ENCODE measurements around the gene GATAD2A.

The GATAD2A gene

DNA sequence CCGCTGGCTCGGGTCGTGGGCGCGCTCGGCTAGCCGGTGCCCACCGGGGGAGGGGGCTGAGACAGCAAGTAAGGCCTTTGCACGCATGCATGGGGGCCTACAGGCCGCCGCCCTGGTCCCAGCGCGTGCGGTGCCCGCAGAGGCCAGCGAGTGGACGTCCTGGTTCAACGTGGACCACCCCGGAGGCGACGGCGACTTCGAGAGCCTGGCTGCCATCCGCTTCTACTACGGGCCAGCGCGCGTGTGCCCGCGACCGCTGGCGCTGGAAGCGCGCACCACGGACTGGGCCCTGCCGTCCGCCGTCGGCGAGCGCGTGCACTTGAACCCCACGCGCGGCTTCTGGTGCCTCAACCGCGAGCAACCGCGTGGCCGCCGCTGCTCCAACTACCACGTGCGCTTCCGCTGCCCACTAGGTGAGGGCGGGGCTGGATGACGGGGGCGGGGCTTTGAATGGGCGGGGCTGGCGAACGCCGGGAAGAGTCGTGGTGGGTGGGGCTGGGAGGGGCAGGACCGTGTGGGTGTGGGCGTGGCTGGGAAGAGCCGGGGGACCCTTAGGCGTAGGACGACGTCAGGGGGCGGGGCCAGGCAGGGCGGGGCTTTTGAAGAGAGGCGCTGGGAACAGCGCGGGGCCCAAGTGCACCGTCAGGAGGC is 134.7 kb downstream of the GATAD2A start:
- TF ChIP-seq FOXP2 (optimal IDR thresholded peaks at IDR 0.05; ENCODE audit: borderline replicate concordance, extremely low read depth, extremely low read length, insufficient read depth) (no peak), TAF1 (IDR thresholded peaks at IDR 0.05; ENCODE audit: borderline replicate concordance, insufficient read depth, low read length) (no peak), POLR2AphosphoS5 (IDR thresholded peaks at IDR 0.05; ENCODE audit: low read depth, low read length) (no peak), SIN3A (IDR thresholded peaks at IDR 0.05; ENCODE audit: borderline replicate concordance, insufficient read depth, low read length) (no peak)
- TF ChIP-seq, protein P1, sequence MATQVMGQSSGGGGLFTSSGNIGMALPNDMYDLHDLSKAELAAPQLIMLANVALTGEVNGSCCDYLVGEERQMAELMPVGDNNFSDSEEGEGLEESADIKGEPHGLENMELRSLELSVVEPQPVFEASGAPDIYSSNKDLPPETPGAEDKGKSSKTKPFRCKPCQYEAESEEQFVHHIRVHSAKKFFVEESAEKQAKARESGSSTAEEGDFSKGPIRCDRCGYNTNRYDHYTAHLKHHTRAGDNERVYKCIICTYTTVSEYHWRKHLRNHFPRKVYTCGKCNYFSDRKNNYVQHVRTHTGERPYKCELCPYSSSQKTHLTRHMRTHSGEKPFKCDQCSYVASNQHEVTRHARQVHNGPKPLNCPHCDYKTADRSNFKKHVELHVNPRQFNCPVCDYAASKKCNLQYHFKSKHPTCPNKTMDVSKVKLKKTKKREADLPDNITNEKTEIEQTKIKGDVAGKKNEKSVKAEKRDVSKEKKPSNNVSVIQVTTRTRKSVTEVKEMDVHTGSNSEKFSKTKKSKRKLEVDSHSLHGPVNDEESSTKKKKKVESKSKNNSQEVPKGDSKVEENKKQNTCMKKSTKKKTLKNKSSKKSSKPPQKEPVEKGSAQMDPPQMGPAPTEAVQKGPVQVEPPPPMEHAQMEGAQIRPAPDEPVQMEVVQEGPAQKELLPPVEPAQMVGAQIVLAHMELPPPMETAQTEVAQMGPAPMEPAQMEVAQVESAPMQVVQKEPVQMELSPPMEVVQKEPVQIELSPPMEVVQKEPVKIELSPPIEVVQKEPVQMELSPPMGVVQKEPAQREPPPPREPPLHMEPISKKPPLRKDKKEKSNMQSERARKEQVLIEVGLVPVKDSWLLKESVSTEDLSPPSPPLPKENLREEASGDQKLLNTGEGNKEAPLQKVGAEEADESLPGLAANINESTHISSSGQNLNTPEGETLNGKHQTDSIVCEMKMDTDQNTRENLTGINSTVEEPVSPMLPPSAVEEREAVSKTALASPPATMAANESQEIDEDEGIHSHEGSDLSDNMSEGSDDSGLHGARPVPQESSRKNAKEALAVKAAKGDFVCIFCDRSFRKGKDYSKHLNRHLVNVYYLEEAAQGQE (IDR thresholded peaks at IDR 0.05; ENCODE audit: insufficient read depth in 1 of 2, low read depth in 2 of 2, low read length in 2 of 2): no peak

DNA sequence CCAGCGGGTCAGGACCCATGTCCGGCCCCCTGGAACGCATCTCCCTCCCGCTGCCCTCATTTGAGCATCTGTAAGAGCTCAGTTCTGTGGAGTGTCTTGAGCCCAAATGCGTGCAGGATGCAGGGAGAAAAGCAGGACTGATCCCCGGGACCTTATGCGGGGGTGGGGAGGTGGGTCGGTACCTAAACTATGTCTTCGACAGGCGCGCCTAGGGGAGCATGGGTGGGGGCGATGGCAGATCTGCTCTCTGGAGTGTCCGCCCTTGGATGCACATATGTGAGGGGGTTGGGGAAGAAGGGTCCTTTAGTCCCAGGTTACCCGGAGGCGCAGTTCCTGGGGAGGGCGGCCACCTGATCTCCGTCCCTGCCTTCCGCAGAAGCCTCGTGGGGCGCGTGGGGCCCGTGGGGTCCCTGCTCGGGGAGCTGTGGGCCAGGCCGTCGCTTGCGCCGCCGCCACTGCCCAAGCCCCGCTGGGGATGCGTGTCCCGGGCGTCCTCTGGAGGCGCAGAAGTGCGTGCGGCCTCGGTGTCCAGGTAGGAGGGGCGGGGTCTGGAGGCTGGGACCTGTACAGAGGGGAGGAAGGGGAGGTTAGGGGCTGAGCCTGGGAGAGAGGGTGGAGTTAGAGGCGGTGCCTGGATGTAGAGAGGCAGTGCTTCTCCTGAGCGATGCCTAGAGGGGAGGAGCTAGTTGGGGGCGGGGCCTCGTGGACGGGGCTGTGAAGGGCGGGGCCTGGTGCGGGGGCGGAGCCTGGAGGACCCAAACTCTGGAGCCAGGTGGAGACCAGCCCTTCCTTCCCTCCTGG is 135.4 kb downstream of the GATAD2A start:
- TF ChIP-seq TAF1 (IDR thresholded peaks at IDR 0.05; ENCODE audit: borderline replicate concordance, insufficient read depth, low read length) (no peak), POLR2AphosphoS5 (IDR thresholded peaks at IDR 0.05; ENCODE audit: low read depth, low read length) (no peak), SIN3A (IDR thresholded peaks at IDR 0.05; ENCODE audit: borderline replicate concordance, insufficient read depth, low read length) (no peak), FOXP2 (optimal IDR thresholded peaks at IDR 0.05; ENCODE audit: borderline replicate concordance, extremely low read depth, extremely low read length, insufficient read depth) (no peak)
- TF ChIP-seq, protein P1 (IDR thresholded peaks at IDR 0.05; ENCODE audit: insufficient read depth in 1 of 2, low read depth in 2 of 2, low read length in 2 of 2): no peak

DNA sequence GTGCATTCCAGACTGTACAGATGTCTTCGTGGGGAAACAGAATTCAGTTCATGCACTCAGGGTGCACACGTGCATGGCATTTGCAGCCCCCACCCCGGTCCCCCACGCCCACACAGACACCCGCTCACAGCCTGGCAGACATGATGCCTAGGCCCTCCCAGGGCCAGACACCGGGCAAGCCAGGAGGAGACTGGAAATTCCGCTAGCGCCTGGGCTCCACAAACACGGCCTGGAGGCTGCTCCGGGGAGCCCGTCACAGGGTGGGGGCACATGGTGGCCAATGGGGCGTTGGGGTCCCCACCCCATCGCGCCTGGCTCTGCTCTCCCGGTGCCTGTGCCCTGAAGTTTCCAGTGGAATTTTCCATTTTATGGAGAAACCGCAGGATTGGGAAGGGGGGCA is 136.1 kb downstream of the GATAD2A start:
- TF ChIP-seq FOXP2 (optimal IDR thresholded peaks at IDR 0.05; ENCODE audit: borderline replicate concordance, extremely low read depth, extremely low read length, insufficient read depth): no peak
- no peak for TF ChIP-seq POLR2AphosphoS5 (IDR thresholded peaks at IDR 0.05; ENCODE audit: low read depth, low read length)
- no peak for TF ChIP-seq TAF1 (IDR thresholded peaks at IDR 0.05; ENCODE audit: borderline replicate concordance, insufficient read depth, low read length)
- TF ChIP-seq, protein P1 (IDR thresholded peaks at IDR 0.05; ENCODE audit: insufficient read depth in 1 of 2, low read depth in 2 of 2, low read length in 2 of 2): no peak
- no peak for TF ChIP-seq SIN3A (IDR thresholded peaks at IDR 0.05; ENCODE audit: borderline replicate concordance, insufficient read depth, low read length)

DNA sequence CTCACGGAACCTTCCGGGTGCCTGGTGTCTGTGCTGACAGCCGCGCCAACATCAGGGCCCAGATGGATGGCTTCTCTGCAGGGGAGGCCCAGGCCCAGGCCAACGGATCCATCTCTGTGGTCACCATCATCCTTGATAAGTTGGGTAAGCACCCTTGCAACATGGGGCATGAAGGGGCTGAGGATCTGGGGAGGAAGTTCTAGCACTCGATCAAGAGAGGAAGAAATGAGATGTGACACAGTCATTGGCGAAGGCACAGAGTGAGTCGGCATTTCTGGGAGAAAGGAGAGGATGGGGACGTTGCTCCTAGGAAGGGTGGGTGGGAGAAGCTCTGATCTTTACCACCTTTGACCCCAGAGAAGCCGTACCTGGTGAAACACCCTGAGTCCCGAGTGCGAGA is 137.0 kb downstream of the GATAD2A start:
- TF ChIP-seq POLR2AphosphoS5 (IDR thresholded peaks at IDR 0.05; ENCODE audit: low read depth, low read length) (no peak), SIN3A (IDR thresholded peaks at IDR 0.05; ENCODE audit: borderline replicate concordance, insufficient read depth, low read length) (no peak), FOXP2 (optimal IDR thresholded peaks at IDR 0.05; ENCODE audit: borderline replicate concordance, extremely low read depth, extremely low read length, insufficient read depth) (no peak), TAF1 (IDR thresholded peaks at IDR 0.05; ENCODE audit: borderline replicate concordance, insufficient read depth, low read length) (no peak)
- TF ChIP-seq, protein P1 (IDR thresholded peaks at IDR 0.05; ENCODE audit: insufficient read depth in 1 of 2, low read depth in 2 of 2, low read length in 2 of 2): no peak
